ENCODE results near the gene EYS.

The EYS gene

GRCh38 chr6:63731930-63732329 is 1975.1 kb downstream of the EYS start:
- H3K9me3 ChIP-seq (ENCODE audit: control insufficient read depth, low read length), result no peaks in the 10 kb centered on the region
- H3K27me3 ChIP-seq (replicated peaks; ENCODE audit: control insufficient read depth, insufficient read depth, low read length), result no peaks in the 10 kb centered on the region
- no peak overlapping the region for H3K4me3 ChIP-seq (ENCODE audit: low read length)
- H3K36me3 ChIP-seq (ENCODE audit: control insufficient read depth, insufficient read depth, low read length, severe bottlenecking), result no peaks in the 10 kb centered on the region
- no peaks in the 10 kb centered on the region for H3K4me1 ChIP-seq (ENCODE audit: control insufficient read depth, insufficient read depth, low read length)
- DNase-seq (ENCODE audit: low read depth), result peak; percentile 4
- H3K9ac ChIP-seq (ENCODE audit: low read length), result no peak overlapping the region

GRCh38 chr6:63730311-63730710 is 1976.7 kb downstream of the EYS start:
- Histone ChIP-seq H3K27me3 (replicated peaks; ENCODE audit: control insufficient read depth, insufficient read depth, low read length) (no peaks in the 10 kb centered on the region), H3K9me3 (ENCODE audit: control insufficient read depth, low read length) (no peaks in the 10 kb centered on the region)
- DNase-seq (ENCODE audit: low read depth), result no peak

GRCh38 chr6:63724721-63725120 is 1982.3 kb downstream of the EYS start:
- Histone ChIP-seq H3K36me3 (ENCODE audit: control insufficient read depth, insufficient read depth, low read length, severe bottlenecking) (no peaks in the 10 kb centered on the region), H3K9me3 (ENCODE audit: control insufficient read depth, low read length) (no peaks in the 10 kb centered on the region), H3K27me3 (replicated peaks; ENCODE audit: control insufficient read depth, insufficient read depth, low read length) (no peaks in the 10 kb centered on the region), H3K4me1 (ENCODE audit: control insufficient read depth, insufficient read depth, low read length) (no peaks in the 10 kb centered on the region), H3K4me3 (ENCODE audit: low read length) (no peak overlapping the region), H3K9ac (ENCODE audit: low read length) (no peak overlapping the region)
- DNase-seq (ENCODE audit: low read depth), result no peak

More at GRCh38 chr6:63730311-63730710, 1976.7 kb downstream of the EYS start:
- no peak overlapping the region for H3K4me3 ChIP-seq (ENCODE audit: low read length)
- no peaks in the 10 kb centered on the region for H3K4me1 ChIP-seq (ENCODE audit: control insufficient read depth, insufficient read depth, low read length)
- H3K36me3 ChIP-seq (ENCODE audit: control insufficient read depth, insufficient read depth, low read length, severe bottlenecking), result no peaks in the 10 kb centered on the region
- no peak overlapping the region for H3K9ac ChIP-seq (ENCODE audit: low read length)

GRCh38 chr6:63721181-63721580 is 1985.8 kb downstream of the EYS start:
- Histone ChIP-seq H3K4me3 (ENCODE audit: low read length) (no peak overlapping the region), H3K27me3 (replicated peaks; ENCODE audit: control insufficient read depth, insufficient read depth, low read length) (no peaks in the 10 kb centered on the region)

GRCh38 chr6:63716169-63716568 is 1990.9 kb downstream of the EYS start:
- no peak overlapping the region for H3K4me3 ChIP-seq (ENCODE audit: low read length)
- H3K9me3 ChIP-seq (ENCODE audit: control insufficient read depth, low read length), result no peaks in the 10 kb centered on the region

More at GRCh38 chr6:63721181-63721580, 1985.8 kb downstream of the EYS start:
- Histone ChIP-seq H3K4me1 (ENCODE audit: control insufficient read depth, insufficient read depth, low read length) (no peaks in the 10 kb centered on the region), H3K36me3 (ENCODE audit: control insufficient read depth, insufficient read depth, low read length, severe bottlenecking) (no peaks in the 10 kb centered on the region), H3K9me3 (ENCODE audit: control insufficient read depth, low read length) (no peaks in the 10 kb centered on the region), H3K9ac (ENCODE audit: low read length) (no peak overlapping the region)
- no peak for DNase-seq (ENCODE audit: low read depth)

GRCh38 chr6:63714091-63714490 is 1992.9 kb downstream of the EYS start:
- H3K9me3 ChIP-seq (ENCODE audit: control insufficient read depth, low read length), result no peaks in the 10 kb centered on the region
- H3K9ac ChIP-seq (ENCODE audit: low read length), result no peak overlapping the region
- no peaks in the 10 kb centered on the region for H3K4me1 ChIP-seq (ENCODE audit: control insufficient read depth, insufficient read depth, low read length)
- no peak for DNase-seq (ENCODE audit: low read depth)
- no peaks in the 10 kb centered on the region for H3K27me3 ChIP-seq (replicated peaks; ENCODE audit: control insufficient read depth, insufficient read depth, low read length)
- H3K36me3 ChIP-seq (ENCODE audit: control insufficient read depth, insufficient read depth, low read length, severe bottlenecking), result peaks cover 50% of the 10 kb centered on the region
- H3K4me3 ChIP-seq (ENCODE audit: low read length), result no peak overlapping the region

More at GRCh38 chr6:63716169-63716568, 1990.9 kb downstream of the EYS start:
- no peak overlapping the region for H3K9ac ChIP-seq (ENCODE audit: low read length)
- H3K4me1 ChIP-seq (ENCODE audit: control insufficient read depth, insufficient read depth, low read length), result no peaks in the 10 kb centered on the region
- H3K36me3 ChIP-seq (ENCODE audit: control insufficient read depth, insufficient read depth, low read length, severe bottlenecking), result peaks cover 30% of the 10 kb centered on the region
- DNase-seq (ENCODE audit: low read depth), result no peak
- no peaks in the 10 kb centered on the region for H3K27me3 ChIP-seq (replicated peaks; ENCODE audit: control insufficient read depth, insufficient read depth, low read length)

GRCh38 chr6:63713332-63713731 is 1993.7 kb downstream of the EYS start:
- H3K36me3 ChIP-seq (ENCODE audit: control insufficient read depth, insufficient read depth, low read length, severe bottlenecking), result peaks cover 58% of the 10 kb centered on the region
- no peaks in the 10 kb centered on the region for H3K9me3 ChIP-seq (ENCODE audit: control insufficient read depth, low read length)
- H3K4me1 ChIP-seq (ENCODE audit: control insufficient read depth, insufficient read depth, low read length), result no peaks in the 10 kb centered on the region
- no peaks in the 10 kb centered on the region for H3K27me3 ChIP-seq (replicated peaks; ENCODE audit: control insufficient read depth, insufficient read depth, low read length)
- no peak overlapping the region for H3K4me3 ChIP-seq (ENCODE audit: low read length)
- no peak overlapping the region for H3K9ac ChIP-seq (ENCODE audit: low read length)
- DNase-seq (ENCODE audit: low read depth), result no peak

- Histone ChIP-seq H3K9me3 (ENCODE audit: control insufficient read depth, low read length) (no peaks in the 10 kb centered on the region), H3K36me3 (ENCODE audit: control insufficient read depth, insufficient read depth, low read length, severe bottlenecking) (peaks cover 87% of the 10 kb centered on the region), H3K4me1 (ENCODE audit: control insufficient read depth, insufficient read depth, low read length) (no peaks in the 10 kb centered on the region), H3K9ac (ENCODE audit: low read length) (no peak overlapping the region), H3K27me3 (replicated peaks; ENCODE audit: control insufficient read depth, insufficient read depth, low read length) (no peaks in the 10 kb centered on the region), H3K4me3 (ENCODE audit: low read length) (no peak overlapping the region)
- no peak for DNase-seq (ENCODE audit: low read depth)
Measured at GRCh38 chr6:63709148-63709547, 1997.9 kb downstream of the EYS start.

- peaks cover 87% of the 10 kb centered on the region for H3K36me3 ChIP-seq (ENCODE audit: control insufficient read depth, insufficient read depth, low read length, severe bottlenecking)
Measured at GRCh38 chr6:63708631-63709030, 1998.4 kb downstream of the EYS start.

GRCh38 chr6:63706630-63707029 is 2000.4 kb downstream of the EYS start:
- DNase-seq (ENCODE audit: low read depth), result no peak
- H3K4me3 ChIP-seq (ENCODE audit: low read length), result no peak overlapping the region
- peaks cover 79% of the 10 kb centered on the region for H3K36me3 ChIP-seq (ENCODE audit: control insufficient read depth, insufficient read depth, low read length, severe bottlenecking)
- no peaks in the 10 kb centered on the region for H3K27me3 ChIP-seq (replicated peaks; ENCODE audit: control insufficient read depth, insufficient read depth, low read length)
- H3K9me3 ChIP-seq (ENCODE audit: control insufficient read depth, low read length), result no peaks in the 10 kb centered on the region
- no peaks in the 10 kb centered on the region for H3K4me1 ChIP-seq (ENCODE audit: control insufficient read depth, insufficient read depth, low read length)
- H3K9ac ChIP-seq (ENCODE audit: low read length), result no peak overlapping the region

More at GRCh38 chr6:63708631-63709030, 1998.4 kb downstream of the EYS start:
- DNase-seq (ENCODE audit: low read depth), result no peak
- H3K9me3 ChIP-seq (ENCODE audit: control insufficient read depth, low read length), result no peaks in the 10 kb centered on the region
- no peak overlapping the region for H3K9ac ChIP-seq (ENCODE audit: low read length)
- no peaks in the 10 kb centered on the region for H3K27me3 ChIP-seq (replicated peaks; ENCODE audit: control insufficient read depth, insufficient read depth, low read length)
- H3K4me1 ChIP-seq (ENCODE audit: control insufficient read depth, insufficient read depth, low read length), result no peaks in the 10 kb centered on the region
- H3K4me3 ChIP-seq (ENCODE audit: low read length), result no peak overlapping the region

GRCh38 chr6:63705707-63706106 is 2001.3 kb downstream of the EYS start:
- H3K4me1 ChIP-seq (ENCODE audit: control insufficient read depth, insufficient read depth, low read length), result no peaks in the 10 kb centered on the region
- H3K36me3 ChIP-seq (ENCODE audit: control insufficient read depth, insufficient read depth, low read length, severe bottlenecking), result peaks cover 78% of the 10 kb centered on the region
- H3K9me3 ChIP-seq (ENCODE audit: control insufficient read depth, low read length), result no peaks in the 10 kb centered on the region
- no peaks in the 10 kb centered on the region for H3K27me3 ChIP-seq (replicated peaks; ENCODE audit: control insufficient read depth, insufficient read depth, low read length)
- H3K9ac ChIP-seq (ENCODE audit: low read length), result no peak overlapping the region
- H3K4me3 ChIP-seq (ENCODE audit: low read length), result no peak overlapping the region
- DNase-seq (ENCODE audit: low read depth), result no peak

GRCh38 chr6:63690221-63690620 is 2016.8 kb downstream of the EYS start:
- H3K9me3 ChIP-seq (ENCODE audit: control insufficient read depth, low read length), result no peaks in the 10 kb centered on the region
- H3K36me3 ChIP-seq (ENCODE audit: control insufficient read depth, insufficient read depth, low read length, severe bottlenecking), result peaks cover 3% of the 10 kb centered on the region
- no peaks in the 10 kb centered on the region for H3K27me3 ChIP-seq (replicated peaks; ENCODE audit: control insufficient read depth, insufficient read depth, low read length)
- no peak for DNase-seq (ENCODE audit: low read depth)
- H3K4me3 ChIP-seq (ENCODE audit: low read length), result no peak overlapping the region
- no peaks in the 10 kb centered on the region for H3K4me1 ChIP-seq (ENCODE audit: control insufficient read depth, insufficient read depth, low read length)
- H3K9ac ChIP-seq (ENCODE audit: low read length), result no peak overlapping the region
